Measurements from ENCODE around the gene CPEB4. TPM values are rescaled to one million over a fixed set of nuclear protein-coding genes. Genes with fewer than 3 reads are reported as not detected.

The CPEB4 gene
- total and polyA plus RNA-seq, 7 donors = 30.4 to 262 (median 95.0) TPM

- no peak for ATAC-seq
- peak overlapping the region; percentile 94 for H3K27ac ChIP-seq
- peaks cover 66% of the 10 kb centered on the region for H3K4me1 ChIP-seq
- intact Hi-C loops (cut with DNase I) = no loop called here
- no peak for TF ChIP-seq CTCF (IDR thresholded peaks at IDR 0.05)
- H3K9me3 ChIP-seq = no peaks in the 10 kb centered on the region
- no peak overlapping the region for H3K4me3 ChIP-seq
- H3K27me3 ChIP-seq (ENCODE audit: insufficient read depth in 3 of 3, low read length in 2 of 3) = no peaks in the 10 kb centered on the region
- WGBS, 3 donors = 47 to 63% (median 47%) methylated on average over 4 of the region's 4 CpGs
- no peak for DNase-seq
- peaks cover 5 to 17% of the 10 kb centered on the region in 2 donors for H3K36me3 ChIP-seq (ENCODE audit: insufficient read depth in 1 of 2, low read depth in 1 of 2)
Observed at GRCh38 chr5:173913686-173914321, 25.7 kb downstream of the CPEB4 start.

- Histone ChIP-seq H3K9me3 (no peaks in the 10 kb centered on the region), H3K4me1 (peaks cover 65% of the 10 kb centered on the region), H3K36me3 (ENCODE audit: insufficient read depth in 1 of 2, low read depth in 1 of 2) (peaks cover 5 to 15% of the 10 kb centered on the region in 2 donors), H3K27ac (peak overlapping the region; percentile 94), H3K4me3 (peak overlapping the region; percentile 71), H3K27me3 (ENCODE audit: insufficient read depth in 3 of 3, low read length in 2 of 3) (no peaks in the 10 kb centered on the region)
- 28 to 42% (median 30%) methylated on average over 7 of the region's 7 CpGs for WGBS, 3 donors
- peak in 3 of 4 donors; percentile 43 to 57 (median 50) for ATAC-seq
- no peak for DNase-seq
- intact Hi-C loops (cut with DNase I) = loop anchor here in 1 of 2 donors (2.0 to 5.0 kb wide), 2 partner anchors 27 to 298 kb away; partner anchors contain the start of genes BOD1 and CPEB4
- TF ChIP-seq CTCF (IDR thresholded peaks at IDR 0.05) = no peak
Observed at GRCh38 chr5:173915310-173916014, 27.3 kb downstream of the CPEB4 start.

- DNase-seq (no peak), ATAC-seq (no peak)
- Histone ChIP-seq H3K27me3 (ENCODE audit: insufficient read depth in 3 of 3, low read length in 2 of 3) (no peaks in the 10 kb centered on the region), H3K27ac (peak overlapping the region; percentile 94), H3K4me1 (peaks cover 70% of the 10 kb centered on the region), H3K36me3 (ENCODE audit: insufficient read depth in 1 of 2, low read depth in 1 of 2) (peaks cover 5 to 8% of the 10 kb centered on the region in 2 donors), H3K4me3 (peak overlapping the region; percentile 71), H3K9me3 (no peaks in the 10 kb centered on the region)
- intact Hi-C loops (cut with DNase I) = loop anchor here in 1 of 2 donors (2.0 to 5.0 kb wide), 2 partner anchors 27 to 299 kb away; partner anchors contain the start of genes BOD1 and CPEB4
- TF ChIP-seq CTCF (IDR thresholded peaks at IDR 0.05) = no peak
- 39 to 46% (median 40%) methylated on average over 3 of the region's 3 CpGs for WGBS, 3 donors
Observed at GRCh38 chr5:173916233-173916632, 28.1 kb downstream of the CPEB4 start.

GRCh38 chr5:173917788-173918786 is 29.9 kb downstream of the CPEB4 start:
- intact Hi-C loops (cut with DNase I) = loop anchor here in 1 of 2 donors (2.0 to 5.0 kb wide), 2 partner anchors 29 to 301 kb away; partner anchors contain the start of genes BOD1 and CPEB4
- no peaks in the 10 kb centered on the region for H3K36me3 ChIP-seq (ENCODE audit: insufficient read depth in 1 of 2, low read depth in 1 of 2)
- no peaks in the 10 kb centered on the region for H3K9me3 ChIP-seq
- no peak for TF ChIP-seq CTCF (IDR thresholded peaks at IDR 0.05)
- H3K4me1 ChIP-seq = peaks cover 74% of the 10 kb centered on the region
- peak overlapping the region; percentile 94 for H3K27ac ChIP-seq
- H3K4me3 ChIP-seq = peak overlapping the region; percentile 71
- no peaks in the 10 kb centered on the region for H3K27me3 ChIP-seq (ENCODE audit: insufficient read depth in 3 of 3, low read length in 2 of 3)
- peak; percentile 78 to 80 (median 79) for ATAC-seq
- peak; percentile 35 to 66 for DNase-seq
- WGBS, 3 donors = 2 to 3% (median 3%) methylated on average over 19 of the region's 19 CpGs

Data from psoas muscle (tissue), 8 donors.